IPS-20b (cell line): Measurements from ENCODE around the gene ERCC6L.

ENCODE experiments used
- H3K27ac ChIP-seq: one replicate; pipeline ENCODE4 v1.5.1; 2013; ENCODE audit warnings: low read length
- H3K27me3 ChIP-seq: 2 replicates; pipeline ENCODE4 v1.6.1; 2013; ENCODE audit warnings: mild to moderate bottlenecking, low read length, inconsistent platforms; ENCODE audit not compliant: insufficient read depth
- H3K36me3 ChIP-seq: 2 replicates; pipeline ENCODE4 v1.6.1; 2013; ENCODE audit warnings: low read depth, mild to moderate bottlenecking, inconsistent platforms, low read length, moderate library complexity; ENCODE audit not compliant: insufficient read depth
- H3K4me1 ChIP-seq: 2 replicates; pipeline ENCODE4 v1.6.1; 2013; ENCODE audit warnings: mild to moderate bottlenecking, control low read depth, inconsistent platforms, low read length, moderate library complexity; ENCODE audit not compliant: insufficient read depth
- H3K4me3 ChIP-seq: 2 replicates; pipeline ENCODE4 v1.5.1; 2013; ENCODE audit warnings: mild to moderate bottlenecking, low read length, inconsistent platforms
- H3K9ac ChIP-seq: 2 replicates; pipeline ENCODE4 v1.6.1; 2013; ENCODE audit warnings: low read depth, mild to moderate bottlenecking, inconsistent platforms, low read length, moderate library complexity
- H3K9me3 ChIP-seq: 2 replicates; pipeline ENCODE4 v1.6.1; 2013; ENCODE audit warnings: mild to moderate bottlenecking, low read depth, low read length, inconsistent platforms; ENCODE audit not compliant: insufficient read depth

Gene ERCC6L

DNA sequence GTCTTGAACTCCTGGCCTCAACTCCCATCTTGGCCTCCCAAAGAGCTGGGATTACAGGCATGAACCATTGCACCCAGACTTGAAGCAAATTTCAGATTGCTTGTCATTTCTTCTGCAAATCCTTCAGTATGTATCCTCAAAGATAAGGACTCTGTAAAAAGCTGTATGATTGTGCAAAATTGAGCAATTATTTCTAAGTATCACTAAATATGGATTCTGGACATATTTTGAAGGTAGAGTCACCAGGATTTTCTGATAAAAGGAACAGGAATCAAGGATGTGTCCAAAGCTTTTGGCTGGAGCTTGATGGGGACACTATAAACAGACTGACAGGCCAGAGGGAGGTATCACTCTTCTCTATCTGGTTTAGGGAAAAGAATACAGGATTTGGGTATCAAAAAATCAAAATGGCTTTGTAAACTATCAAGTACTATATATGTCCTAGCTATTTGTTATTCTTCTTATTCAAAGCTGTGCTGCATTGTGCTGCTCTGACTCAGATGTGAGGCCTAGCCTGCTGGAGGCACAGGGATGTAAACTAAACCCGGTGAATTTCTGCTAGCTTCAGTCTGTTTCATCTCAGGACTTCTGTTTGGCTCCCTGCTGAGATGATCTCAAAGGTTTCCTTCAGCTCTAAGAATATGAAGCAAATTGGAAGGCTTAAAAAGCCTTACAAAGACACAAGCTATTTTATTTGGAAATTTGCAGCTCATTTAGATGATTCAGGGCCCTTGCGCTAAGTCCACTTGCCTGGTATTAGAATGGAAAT, 30.0 kb upstream of the ERCC6L start:
- H3K27me3 ChIP-seq: no peaks in the 10 kb centered on the region
- H3K4me1 ChIP-seq: no peaks in the 10 kb centered on the region
- H3K4me3 ChIP-seq: no peak overlapping the region
- no peaks in the 10 kb centered on the region for H3K9me3 ChIP-seq
- no peak overlapping the region for H3K27ac ChIP-seq
- H3K9ac ChIP-seq: no peak overlapping the region
- H3K36me3 ChIP-seq: peaks cover 61% of the 10 kb centered on the region

DNA sequence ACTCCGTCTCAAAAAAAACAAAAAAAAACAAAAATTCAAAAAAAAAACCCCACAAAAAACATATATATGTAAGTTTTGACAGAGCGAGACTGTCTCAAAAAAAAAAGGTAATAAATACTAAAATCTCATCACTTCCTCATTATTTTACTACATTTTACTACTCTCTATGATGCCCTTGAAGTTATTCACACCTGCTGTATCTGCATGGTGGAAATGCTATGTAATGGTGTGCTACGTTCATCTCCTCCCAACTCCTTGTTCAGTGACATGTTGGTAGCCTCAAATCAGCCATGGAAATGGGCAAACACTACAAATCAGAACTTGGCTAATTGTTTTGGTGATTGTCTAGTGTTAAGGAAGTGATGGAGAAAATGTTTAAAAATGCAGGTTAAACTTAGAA, 26.4 kb upstream of the ERCC6L start:
- Histone ChIP-seq H3K9ac (no peak overlapping the region), H3K27me3 (no peaks in the 10 kb centered on the region), H3K4me3 (no peak overlapping the region), H3K4me1 (no peaks in the 10 kb centered on the region), H3K36me3 (peaks cover 26% of the 10 kb centered on the region), H3K27ac (no peak overlapping the region), H3K9me3 (no peaks in the 10 kb centered on the region)

DNA sequence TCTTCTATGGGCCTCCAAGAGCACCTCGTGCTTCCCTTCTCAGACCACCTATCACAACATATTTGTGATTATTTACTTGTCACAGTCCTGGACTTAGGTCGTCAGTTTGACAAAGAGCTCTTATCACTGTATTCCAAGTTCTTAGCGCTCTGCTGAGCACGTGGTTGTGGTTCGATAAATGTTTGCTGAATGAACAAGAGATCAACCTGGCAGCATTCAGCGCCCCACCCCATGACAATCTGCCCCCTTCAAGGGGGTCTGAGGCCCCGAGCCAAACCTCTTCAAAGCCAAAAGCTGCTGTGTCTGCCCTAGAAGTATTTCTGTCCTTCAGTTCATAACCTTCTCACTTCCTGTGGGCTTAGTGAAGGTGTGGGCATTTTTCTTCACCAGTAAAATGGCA, 23.2 kb upstream of the ERCC6L start:
- Histone ChIP-seq H3K4me1 (no peaks in the 10 kb centered on the region), H3K9me3 (no peaks in the 10 kb centered on the region)

DNA sequence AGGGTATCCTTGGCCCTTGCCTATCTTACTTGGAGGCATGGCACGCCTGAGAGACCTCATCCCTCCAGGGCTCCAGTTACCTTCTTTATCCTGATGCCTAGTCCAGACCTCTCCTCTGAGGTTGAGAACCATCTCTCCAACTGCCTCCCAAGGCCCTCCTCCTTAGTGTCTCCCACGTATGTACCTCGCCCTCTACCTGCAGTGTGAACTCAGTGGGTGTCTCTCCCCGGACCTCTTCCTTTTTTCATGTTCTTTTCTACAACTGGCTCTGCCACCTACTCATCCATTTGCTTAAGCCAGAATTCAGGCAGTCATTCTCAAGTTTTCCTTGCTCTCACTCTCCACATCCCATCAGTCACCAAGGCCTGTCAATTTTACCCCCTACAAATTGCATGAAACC, 21.6 kb upstream of the ERCC6L start:
- Histone ChIP-seq H3K9me3 (no peaks in the 10 kb centered on the region), H3K4me1 (peaks cover 3% of the 10 kb centered on the region; the same call in 1 of the 2 replicates), H3K36me3 (no peaks in the 10 kb centered on the region), H3K9ac (no peak overlapping the region), H3K27me3 (no peaks in the 10 kb centered on the region), H3K4me3 (no peak overlapping the region), H3K27ac (no peak overlapping the region)

More for the DNA sequence above, 23.2 kb upstream of the ERCC6L start:
- H3K9ac ChIP-seq: no peak overlapping the region
- H3K4me3 ChIP-seq: no peak overlapping the region
- no peaks in the 10 kb centered on the region for H3K27me3 ChIP-seq
- H3K36me3 ChIP-seq: no peaks in the 10 kb centered on the region
- no peak overlapping the region for H3K27ac ChIP-seq

DNA sequence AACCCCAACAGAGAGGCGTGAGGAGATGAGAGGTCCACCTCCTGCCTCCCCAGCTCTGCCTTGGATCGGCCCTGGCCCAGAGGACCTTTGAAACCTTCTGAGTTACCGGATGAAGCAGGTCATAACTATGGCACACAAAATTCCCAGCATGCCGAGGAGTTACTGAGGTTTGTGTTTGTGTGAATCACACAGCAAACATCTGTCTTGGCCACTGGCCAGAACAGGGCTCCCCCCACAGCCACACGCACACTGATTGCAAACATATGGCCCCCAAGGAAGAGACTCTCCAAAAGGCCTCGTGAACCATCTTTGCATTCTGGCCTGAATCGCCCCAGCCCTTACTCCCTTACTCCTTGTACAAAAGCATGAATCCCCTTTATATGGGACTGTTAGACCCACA, 19.3 kb upstream of the ERCC6L start:
- Histone ChIP-seq H3K27ac (no peak overlapping the region), H3K27me3 (no peaks in the 10 kb centered on the region), H3K9me3 (no peaks in the 10 kb centered on the region), H3K4me3 (no peak overlapping the region), H3K36me3 (no peaks in the 10 kb centered on the region), H3K4me1 (peaks cover 10% of the 10 kb centered on the region; the same call in 1 of the 2 replicates), H3K9ac (no peak overlapping the region)

DNA sequence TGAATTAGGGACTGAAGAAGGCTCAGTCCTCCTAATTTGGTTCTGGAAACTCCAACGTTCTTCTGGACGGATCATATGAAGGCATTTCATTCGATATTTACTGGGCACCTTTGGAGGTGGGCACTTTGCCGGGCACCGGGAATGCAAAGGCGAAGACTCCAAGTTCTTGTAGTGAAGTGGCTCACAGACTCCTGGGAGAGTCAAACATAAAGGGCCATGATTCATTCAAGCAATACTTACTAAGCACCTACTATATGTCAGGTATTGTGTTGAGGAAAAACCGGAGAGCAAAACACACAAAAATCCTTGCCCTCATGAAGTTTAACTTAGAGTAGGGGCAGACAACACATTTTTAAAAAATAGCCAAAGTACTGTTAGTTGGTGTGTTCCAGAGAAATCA, 17.0 kb upstream of the ERCC6L start:
- Histone ChIP-seq H3K4me3 (peak overlapping the region; percentile 56; the same call in 1 of the 2 replicates), H3K4me1 (peaks cover 10% of the 10 kb centered on the region; the same call in 1 of the 2 replicates), H3K9me3 (no peaks in the 10 kb centered on the region), H3K27me3 (no peaks in the 10 kb centered on the region), H3K9ac (peak overlapping the region; percentile 53; the same call in 1 of the 2 replicates), H3K27ac (no peak overlapping the region), H3K36me3 (no peaks in the 10 kb centered on the region)

DNA sequence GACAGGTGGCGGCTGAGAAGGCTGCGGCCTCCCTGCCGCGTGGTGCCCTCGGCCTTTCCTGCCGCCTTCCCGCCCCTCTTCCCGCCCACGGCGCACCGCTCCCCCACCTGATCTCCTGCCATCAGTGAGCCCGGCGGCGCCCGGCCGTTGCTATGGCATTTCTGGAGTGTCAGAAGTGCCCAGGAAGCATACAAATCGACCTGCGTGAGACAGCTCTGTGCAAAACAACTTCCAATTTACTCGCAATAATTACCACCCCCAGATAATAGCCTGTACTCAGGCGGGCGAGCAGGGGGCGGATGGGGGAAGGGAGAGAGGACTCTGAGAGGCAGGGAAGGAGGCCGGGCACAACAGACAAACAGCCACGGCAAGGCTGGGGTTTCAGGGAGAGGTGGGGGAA, 16.6 kb upstream of the ERCC6L start:
- no peak overlapping the region for H3K27ac ChIP-seq
- peak overlapping the region; percentile 56; the same call in 1 of the 2 replicates for H3K4me3 ChIP-seq
- no peaks in the 10 kb centered on the region for H3K9me3 ChIP-seq
- H3K36me3 ChIP-seq: no peaks in the 10 kb centered on the region
- no peaks in the 10 kb centered on the region for H3K27me3 ChIP-seq
- peak overlapping the region; percentile 53; the same call in 1 of the 2 replicates for H3K9ac ChIP-seq
- peaks cover 10% of the 10 kb centered on the region; the same call in 1 of the 2 replicates for H3K4me1 ChIP-seq

DNA sequence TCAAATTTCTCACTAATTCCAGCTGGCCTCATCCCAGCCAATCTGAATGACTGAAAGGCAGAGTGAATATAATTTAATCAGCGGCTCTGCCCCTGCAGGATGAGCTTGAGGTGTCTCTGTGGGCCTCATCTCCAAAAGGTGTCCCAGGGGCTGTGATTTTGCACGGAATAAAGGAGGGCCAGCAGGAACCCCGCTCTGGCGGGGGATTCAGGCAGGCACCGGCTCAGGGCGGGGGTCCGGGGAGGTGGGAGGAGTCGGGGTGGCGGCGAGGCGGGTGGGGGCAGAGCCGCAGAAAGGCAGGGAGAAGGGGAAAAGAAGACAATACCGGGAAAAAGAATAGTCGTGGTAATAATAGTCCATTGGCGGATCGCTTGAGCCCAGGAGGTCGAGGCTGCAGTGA, 16.0 kb upstream of the ERCC6L start:
- peaks cover 10% of the 10 kb centered on the region; the same call in 1 of the 2 replicates for H3K4me1 ChIP-seq
- H3K36me3 ChIP-seq: no peaks in the 10 kb centered on the region
- peak overlapping the region; percentile 44; the same call in 1 of the 2 replicates for H3K4me3 ChIP-seq
- no peak overlapping the region for H3K27ac ChIP-seq
- H3K9ac ChIP-seq: peak overlapping the region; percentile 10; the same call in 1 of the 2 replicates
- H3K27me3 ChIP-seq: no peaks in the 10 kb centered on the region
- H3K9me3 ChIP-seq: no peaks in the 10 kb centered on the region

DNA sequence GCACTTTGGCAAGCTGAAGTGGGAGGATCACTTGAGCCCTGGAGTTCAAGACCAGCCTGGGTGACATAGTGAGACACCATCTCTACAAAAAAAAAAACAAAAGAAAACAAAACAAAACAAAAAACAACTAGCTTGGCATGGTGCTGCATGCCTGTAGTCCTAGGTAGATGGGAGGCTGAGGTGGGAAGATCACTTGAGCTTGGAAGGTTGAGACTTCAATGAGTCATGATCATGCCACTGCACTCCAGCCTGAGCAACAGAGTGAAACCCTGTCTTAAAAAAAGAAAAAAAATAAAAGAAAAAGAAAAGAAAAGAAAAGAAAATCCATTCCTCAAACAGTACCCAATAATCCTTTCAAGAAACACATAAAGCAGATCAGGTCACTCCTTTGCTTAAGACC, 14.9 kb upstream of the ERCC6L start:
- no peak overlapping the region for H3K9ac ChIP-seq
- no peaks in the 10 kb centered on the region for H3K27me3 ChIP-seq
- no peak overlapping the region for H3K4me3 ChIP-seq
- no peaks in the 10 kb centered on the region for H3K9me3 ChIP-seq
- H3K27ac ChIP-seq: no peak overlapping the region
- peaks cover 10% of the 10 kb centered on the region; the same call in 1 of the 2 replicates for H3K4me1 ChIP-seq
- no peaks in the 10 kb centered on the region for H3K36me3 ChIP-seq

DNA sequence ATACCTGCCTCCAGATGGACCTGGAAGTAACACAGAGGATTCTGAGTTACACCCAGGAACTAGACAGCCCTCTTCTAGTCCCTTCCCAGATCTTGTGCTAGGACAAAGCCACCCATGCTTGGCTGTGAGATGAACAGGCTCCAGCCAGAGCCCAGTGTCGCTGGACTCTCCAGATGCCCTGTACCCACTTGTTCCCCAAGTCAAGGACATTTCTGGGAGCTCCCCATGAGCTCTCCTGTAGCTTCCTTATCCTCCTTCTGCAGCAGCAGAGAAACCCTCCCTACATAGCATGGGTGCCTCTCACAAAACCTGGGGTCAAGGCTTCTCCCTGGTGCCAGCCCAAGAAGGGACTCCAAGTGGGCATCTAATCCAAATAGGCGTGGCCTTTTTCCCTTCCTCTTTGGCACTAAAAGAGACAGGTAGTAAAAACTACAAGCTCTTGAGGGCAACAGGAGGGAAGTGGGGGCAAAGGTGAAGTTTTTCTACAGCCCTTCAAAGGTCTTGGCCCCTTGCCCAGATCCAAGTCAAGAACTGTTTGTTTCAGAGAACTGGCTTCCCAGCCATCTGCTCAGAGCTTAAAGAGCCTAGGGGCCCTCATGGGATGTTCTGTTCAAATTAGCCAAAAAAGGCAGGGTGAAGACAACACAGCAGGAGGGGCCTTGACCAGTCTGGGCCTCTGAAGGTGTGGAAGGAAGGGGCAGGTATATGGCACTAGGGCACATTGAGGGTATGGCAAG, 8.5 kb upstream of the ERCC6L start:
- Histone ChIP-seq H3K9me3 (no peaks in the 10 kb centered on the region), H3K9ac (no peak overlapping the region), H3K4me1 (no peaks in the 10 kb centered on the region), H3K4me3 (no peak overlapping the region), H3K36me3 (no peaks in the 10 kb centered on the region), H3K27me3 (no peaks in the 10 kb centered on the region), H3K27ac (no peak overlapping the region)

DNA sequence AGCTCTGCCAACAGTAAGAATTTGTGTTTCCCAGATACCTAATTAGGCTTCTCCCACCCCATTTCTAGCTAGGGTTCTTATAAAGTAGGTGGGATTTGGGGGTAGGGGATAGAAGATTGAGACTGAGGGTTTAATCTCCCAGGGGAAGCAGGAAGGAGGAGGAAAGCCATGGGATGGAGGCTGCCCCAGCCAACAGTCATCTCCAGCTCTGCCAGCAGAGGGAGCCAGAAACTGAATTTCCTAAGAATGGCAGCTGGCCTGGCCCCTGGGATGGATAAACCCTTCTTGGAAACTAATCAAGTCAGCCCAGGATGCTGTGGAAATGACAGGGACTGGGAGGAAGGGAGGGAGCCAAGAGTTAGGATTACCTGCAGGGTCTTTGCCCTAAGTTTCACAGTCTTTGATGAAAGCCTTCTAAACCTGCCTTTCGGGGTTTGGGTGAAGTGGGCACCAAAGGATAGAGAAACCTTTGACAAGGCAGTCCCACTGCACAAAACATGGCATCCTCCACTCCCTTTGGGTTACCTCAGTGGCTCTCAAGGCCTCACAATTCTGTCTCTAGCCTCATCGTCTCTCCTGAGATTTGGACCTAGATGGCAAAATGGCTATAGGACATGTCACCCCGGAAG, 6.7 kb upstream of the ERCC6L start:
- Histone ChIP-seq H3K27me3 (no peaks in the 10 kb centered on the region), H3K36me3 (no peaks in the 10 kb centered on the region), H3K27ac (no peak overlapping the region), H3K9ac (no peak overlapping the region), H3K4me3 (no peak overlapping the region), H3K4me1 (no peaks in the 10 kb centered on the region), H3K9me3 (no peaks in the 10 kb centered on the region)
